ENCODE data around the gene SUMF1. TPM values are rescaled to one million over a fixed set of nuclear protein-coding genes. Genes with fewer than 3 reads are reported as not detected.

Gene SUMF1
- total RNA-seq, 1 experiment from 2014 or later: 26.6 TPM

DNA sequence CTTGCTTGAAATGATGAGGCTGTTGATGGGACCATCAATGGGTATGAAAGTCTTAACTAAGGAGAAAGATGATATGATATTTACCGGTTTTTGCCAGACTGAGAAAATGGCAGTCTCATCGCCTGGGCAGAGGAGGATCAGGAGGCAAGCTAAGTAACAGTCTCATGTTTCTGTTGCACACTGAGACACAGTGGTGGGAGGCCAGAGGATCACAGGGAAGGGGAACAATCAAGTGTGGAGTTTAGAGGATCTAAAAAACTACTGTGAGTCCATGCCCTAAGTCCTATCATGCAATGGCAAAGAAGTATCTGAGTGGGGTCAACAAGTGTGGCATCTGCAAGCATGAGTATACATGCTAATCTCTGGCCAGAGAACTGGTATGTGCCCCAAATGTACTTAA, 62.2 kb downstream of the SUMF1 start (continued):
- no peak for TF ChIP-seq ZBTB33 (IDR thresholded peaks at IDR 0.05; ENCODE audit: extremely low read depth, insufficient replicate concordance, low read length)
- TF ChIP-seq ELF1 (IDR thresholded peaks at IDR 0.05; ENCODE audit: borderline replicate concordance, low read depth): no peak
- no peak for TF ChIP-seq YY1 (IDR thresholded peaks at IDR 0.05; ENCODE audit: extremely low read depth, insufficient replicate concordance, low read depth, low read length)
- no peak for TF ChIP-seq CBX3 (IDR thresholded peaks at IDR 0.05; ENCODE audit: low read depth)
- TF ChIP-seq MAX (IDR thresholded peaks at IDR 0.05): no peak

DNA sequence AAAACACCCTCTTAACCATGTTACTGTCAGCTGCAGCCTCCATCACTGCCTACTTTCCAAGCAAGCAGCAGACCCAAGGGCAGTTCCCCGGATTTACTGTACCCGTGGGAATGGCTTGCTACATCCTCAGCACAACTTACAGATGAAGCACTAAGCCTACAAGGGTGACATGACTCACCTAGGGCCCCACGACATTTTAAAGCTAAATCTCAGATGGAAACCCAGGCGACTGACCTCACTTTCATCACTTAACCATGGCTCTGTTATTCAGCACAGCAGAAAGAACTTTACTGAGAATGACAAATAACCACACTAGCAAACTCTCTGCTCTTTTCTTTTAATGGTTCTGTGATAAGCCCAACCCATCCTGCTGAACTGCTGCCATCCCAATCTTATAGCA, 65.6 kb downstream of the SUMF1 start:
- Histone ChIP-seq H4K20me1 (ENCODE audit: insufficient read depth) (no peaks in the 10 kb centered on the region), H3K79me2 (ENCODE audit: insufficient read depth, low read length) (no peaks in the 10 kb centered on the region), H3K27ac (ENCODE audit: low read depth, low read length) (no peak overlapping the region), H3K4me1 (ENCODE audit: control insufficient read depth in 1 of 2, insufficient read depth in 2 of 2, low read length in 2 of 2) (no peaks in the 10 kb centered on the region), H3K27me3 (ENCODE audit: insufficient read depth, low read length) (no peaks in the 10 kb centered on the region), H3K4me3 (replicated peaks in 1 of 2; ENCODE audit: low read depth in 1 of 2, low read length in 2 of 2) (no peak overlapping the region), H3K4me2 (ENCODE audit: low read length) (no peak overlapping the region), H3K9ac (ENCODE audit: low read length) (no peak overlapping the region), H2AFZ (ENCODE audit: low read depth, low read length, poor library complexity, severe bottlenecking) (no peak overlapping the region), H3K9me2 (ENCODE audit: insufficient read depth) (no peaks in the 10 kb centered on the region), H3K36me3 (ENCODE audit: control insufficient read depth in 1 of 2, insufficient read depth in 2 of 2, low read length in 2 of 2) (no peaks in the 10 kb centered on the region), H3K9me3 (ENCODE audit: control insufficient read depth in 1 of 2, insufficient read depth in 1 of 2, low read depth in 1 of 2, low read length in 2 of 2) (no peaks in the 10 kb centered on the region)
- no peak for DNase-seq (ENCODE audit: low read depth, low spot score)
- ChIA-PET CTCF (no interaction called here), RAD21 (ENCODE audit: low non-redundant PET in 1 of 2, low total read pairs in 2 of 2, uncharacterized antibody in 2 of 2, unreplicated experiment in 2 of 2) (no interaction called here), POLR2A (no interaction called here)
- ATAC-seq: no peak
- BruUV-seq (replicated peaks): no TSS peak
- intact Hi-C loops (cut with micrococcal nuclease): no loop called here
- TF ChIP-seq SRF (IDR thresholded peaks at IDR 0.05; ENCODE audit: low read depth): no peak
- TF ChIP-seq ELF1 (IDR thresholded peaks at IDR 0.05; ENCODE audit: borderline replicate concordance, low read depth): no peak
- TF ChIP-seq YY1 (IDR thresholded peaks at IDR 0.05; ENCODE audit: extremely low read depth, insufficient replicate concordance, low read depth, low read length): no peak
- TF ChIP-seq ATF3 (IDR thresholded peaks at IDR 0.05): no peak
- TF ChIP-seq SP1 (IDR thresholded peaks at IDR 0.05; ENCODE audit: low read depth): no peak
- TF ChIP-seq ZNF274 (IDR thresholded peaks at IDR 0.05; ENCODE audit: low read depth, low read length): no peak
- no peak for TF ChIP-seq CBX3 (IDR thresholded peaks at IDR 0.05; ENCODE audit: low read depth)
- TF ChIP-seq EZH2phosphoT487 (IDR thresholded peaks at IDR 0.05; ENCODE audit: borderline replicate concordance): no peak
- TF ChIP-seq, protein P1, sequence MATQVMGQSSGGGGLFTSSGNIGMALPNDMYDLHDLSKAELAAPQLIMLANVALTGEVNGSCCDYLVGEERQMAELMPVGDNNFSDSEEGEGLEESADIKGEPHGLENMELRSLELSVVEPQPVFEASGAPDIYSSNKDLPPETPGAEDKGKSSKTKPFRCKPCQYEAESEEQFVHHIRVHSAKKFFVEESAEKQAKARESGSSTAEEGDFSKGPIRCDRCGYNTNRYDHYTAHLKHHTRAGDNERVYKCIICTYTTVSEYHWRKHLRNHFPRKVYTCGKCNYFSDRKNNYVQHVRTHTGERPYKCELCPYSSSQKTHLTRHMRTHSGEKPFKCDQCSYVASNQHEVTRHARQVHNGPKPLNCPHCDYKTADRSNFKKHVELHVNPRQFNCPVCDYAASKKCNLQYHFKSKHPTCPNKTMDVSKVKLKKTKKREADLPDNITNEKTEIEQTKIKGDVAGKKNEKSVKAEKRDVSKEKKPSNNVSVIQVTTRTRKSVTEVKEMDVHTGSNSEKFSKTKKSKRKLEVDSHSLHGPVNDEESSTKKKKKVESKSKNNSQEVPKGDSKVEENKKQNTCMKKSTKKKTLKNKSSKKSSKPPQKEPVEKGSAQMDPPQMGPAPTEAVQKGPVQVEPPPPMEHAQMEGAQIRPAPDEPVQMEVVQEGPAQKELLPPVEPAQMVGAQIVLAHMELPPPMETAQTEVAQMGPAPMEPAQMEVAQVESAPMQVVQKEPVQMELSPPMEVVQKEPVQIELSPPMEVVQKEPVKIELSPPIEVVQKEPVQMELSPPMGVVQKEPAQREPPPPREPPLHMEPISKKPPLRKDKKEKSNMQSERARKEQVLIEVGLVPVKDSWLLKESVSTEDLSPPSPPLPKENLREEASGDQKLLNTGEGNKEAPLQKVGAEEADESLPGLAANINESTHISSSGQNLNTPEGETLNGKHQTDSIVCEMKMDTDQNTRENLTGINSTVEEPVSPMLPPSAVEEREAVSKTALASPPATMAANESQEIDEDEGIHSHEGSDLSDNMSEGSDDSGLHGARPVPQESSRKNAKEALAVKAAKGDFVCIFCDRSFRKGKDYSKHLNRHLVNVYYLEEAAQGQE (IDR thresholded peaks at IDR 0.05; ENCODE audit: low read depth): no peak
- no peak for TF ChIP-seq EGR1 (IDR thresholded peaks at IDR 0.05; ENCODE audit: low read depth)
- TF ChIP-seq SIN3A (IDR thresholded peaks at IDR 0.05; ENCODE audit: low read depth): no peak
- TF ChIP-seq ZFX (IDR thresholded peaks at IDR 0.05): no peak
- no peak for TF ChIP-seq TCF7L2 (IDR thresholded peaks at IDR 0.05; ENCODE audit: borderline replicate concordance, extremely low read depth, insufficient read depth, insufficient read length)
- no peak for TF ChIP-seq MAX (IDR thresholded peaks at IDR 0.05)
- no peak for TF ChIP-seq CEBPB (IDR thresholded peaks at IDR 0.05; ENCODE audit: low read depth)
- TF ChIP-seq POLR2AphosphoS5 (IDR thresholded peaks at IDR 0.05; ENCODE audit: low read depth, low read length): no peak
- TF ChIP-seq RAD21 (IDR thresholded peaks at IDR 0.05; ENCODE audit: low read depth): no peak
- TF ChIP-seq FOSL1 (IDR thresholded peaks at IDR 0.05; ENCODE audit: low read depth): no peak
- no peak for TF ChIP-seq JUND (IDR thresholded peaks at IDR 0.05)
